MV-4-11 (cell line): Measurements from ENCODE around the gene KIF26A.
"Not testable (repeated sequence)": the region's sequence is repeated elsewhere in the genome, so short reads cannot be mapped to it uniquely, and the experiment has no call there.

ENCODE experiments used
- DNase-seq: peaks from one replicate; lab custom pipeline; 2025; lab: John Stamatoyannopoulos, UW

The KIF26A gene

GRCh38 chr14:104192146-104192882, 53.9 kb downstream of the KIF26A start:
- no peak for DNase-seq

- DNase-seq: no peak
These were observed 54.5 kb downstream of the KIF26A start for GRCh38 chr14:104192883-104193245.

DNA sequence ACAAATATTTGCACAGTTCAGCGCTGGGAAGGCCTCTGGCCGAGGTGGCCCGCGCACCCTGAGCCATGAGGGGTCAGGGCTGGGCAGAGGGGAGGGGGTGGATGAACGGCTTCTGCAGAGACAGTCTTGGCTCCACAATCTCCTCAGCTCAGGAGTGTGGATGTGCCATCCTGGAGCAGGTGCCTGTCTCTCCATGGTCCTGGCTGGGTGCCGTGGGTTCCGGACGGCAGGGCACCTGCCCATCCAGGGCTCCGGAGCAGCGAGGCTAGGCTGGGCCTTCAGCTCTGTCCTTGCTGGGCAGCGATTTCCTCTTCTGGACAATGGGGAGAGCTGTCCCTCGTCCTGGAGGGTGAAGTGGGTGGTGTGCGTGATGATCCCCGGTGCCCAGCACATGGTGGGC, 55.6 kb downstream of the KIF26A start:
- no peak for DNase-seq

DNA sequence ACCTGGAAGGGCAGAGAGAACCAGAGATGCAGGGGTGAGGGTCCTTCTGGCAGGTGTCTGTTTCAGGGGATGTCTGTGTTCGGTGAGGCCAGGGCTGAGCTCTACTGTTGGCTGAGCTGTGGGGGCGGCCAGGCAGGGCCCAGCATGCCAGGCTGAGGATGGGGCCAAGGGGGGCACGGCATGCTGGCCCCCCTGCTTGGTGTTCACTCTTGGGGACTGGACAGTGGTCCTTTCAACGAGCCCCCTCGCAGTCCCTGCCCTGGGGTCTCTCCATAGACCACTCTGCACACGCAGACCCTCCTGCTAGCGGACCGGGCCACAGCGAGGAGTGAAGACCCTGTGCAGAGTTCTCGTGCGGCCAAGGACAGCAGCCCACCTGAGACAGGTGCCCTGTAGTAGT, 56.3 kb downstream of the KIF26A start:
- DNase-seq: no peak

GRCh38 chr14:104195361-104195760, 57.0 kb downstream of the KIF26A start:
- no peak for DNase-seq

GRCh38 chr14:104195878-104196277, 57.5 kb downstream of the KIF26A start:
- no peak for DNase-seq

DNA sequence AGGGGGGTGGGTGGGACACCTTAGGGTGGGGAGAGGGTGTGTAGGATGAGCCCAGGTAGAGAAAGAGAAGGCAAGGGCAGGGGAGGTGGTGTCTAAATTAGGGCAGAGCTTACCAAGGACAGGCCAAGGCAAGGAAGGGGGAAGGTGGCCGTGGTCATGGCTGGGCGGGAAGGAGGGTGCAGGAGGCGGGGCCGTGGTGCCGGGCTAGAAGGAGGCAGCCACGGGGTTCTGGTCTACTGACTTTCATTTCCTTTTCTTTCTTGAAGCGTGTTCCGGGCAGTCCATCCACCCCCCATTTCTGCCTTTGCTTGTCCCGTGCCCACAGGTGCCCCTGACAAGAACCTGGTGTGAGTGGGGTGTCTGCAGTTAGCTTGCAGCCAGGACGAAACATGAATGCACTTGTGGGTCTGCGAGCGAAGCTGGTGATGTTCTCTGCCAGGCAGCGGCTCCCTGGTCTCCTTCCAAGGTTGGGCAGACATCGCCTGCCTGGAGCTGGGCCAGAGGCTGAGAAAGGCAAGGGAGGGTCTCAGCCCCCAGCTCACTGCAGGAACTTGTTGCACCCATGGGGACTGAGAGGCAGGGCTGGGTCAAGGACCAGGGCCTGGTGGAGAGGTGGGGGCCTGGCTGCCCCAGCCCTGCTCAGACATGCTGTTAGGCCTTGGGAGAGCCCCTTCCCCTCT, 58.2 kb downstream of the KIF26A start:
- DNase-seq: peak; percentile 67

DNA sequence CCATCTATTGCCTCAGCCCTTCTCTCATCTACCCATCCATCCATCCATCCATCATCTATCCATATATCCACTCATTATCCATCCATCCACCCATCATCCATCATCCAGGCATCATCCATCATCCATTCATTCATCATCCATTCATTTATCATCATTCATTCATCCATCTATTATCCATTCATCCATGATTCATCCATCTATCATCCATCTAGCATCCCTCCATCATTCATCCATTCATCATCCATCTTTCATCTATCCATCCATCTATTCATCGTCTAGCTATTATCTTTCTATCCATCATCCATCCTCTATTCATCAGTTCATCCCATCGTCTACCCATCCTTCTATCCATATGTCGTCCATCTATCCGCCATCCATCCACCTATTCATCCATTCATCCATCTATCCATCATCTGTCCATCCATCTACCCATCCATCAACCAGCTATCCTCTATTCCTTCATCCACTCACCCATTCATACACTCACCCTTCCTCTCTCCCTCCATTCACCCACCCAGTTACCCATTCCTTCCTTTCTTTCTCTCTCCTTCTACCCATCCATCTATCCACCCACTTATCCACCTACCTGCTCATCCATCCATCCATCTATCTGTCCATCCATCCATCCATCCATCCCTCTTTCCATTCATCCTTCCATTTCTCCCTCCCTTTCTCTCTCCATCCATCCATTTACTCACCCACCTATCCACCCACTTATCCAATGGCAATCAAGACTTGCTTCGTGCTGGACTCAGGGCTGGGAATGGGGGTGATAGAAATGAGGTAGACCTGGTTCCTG, 59.3 kb downstream of the KIF26A start:
- DNase-seq: no peak

DNA sequence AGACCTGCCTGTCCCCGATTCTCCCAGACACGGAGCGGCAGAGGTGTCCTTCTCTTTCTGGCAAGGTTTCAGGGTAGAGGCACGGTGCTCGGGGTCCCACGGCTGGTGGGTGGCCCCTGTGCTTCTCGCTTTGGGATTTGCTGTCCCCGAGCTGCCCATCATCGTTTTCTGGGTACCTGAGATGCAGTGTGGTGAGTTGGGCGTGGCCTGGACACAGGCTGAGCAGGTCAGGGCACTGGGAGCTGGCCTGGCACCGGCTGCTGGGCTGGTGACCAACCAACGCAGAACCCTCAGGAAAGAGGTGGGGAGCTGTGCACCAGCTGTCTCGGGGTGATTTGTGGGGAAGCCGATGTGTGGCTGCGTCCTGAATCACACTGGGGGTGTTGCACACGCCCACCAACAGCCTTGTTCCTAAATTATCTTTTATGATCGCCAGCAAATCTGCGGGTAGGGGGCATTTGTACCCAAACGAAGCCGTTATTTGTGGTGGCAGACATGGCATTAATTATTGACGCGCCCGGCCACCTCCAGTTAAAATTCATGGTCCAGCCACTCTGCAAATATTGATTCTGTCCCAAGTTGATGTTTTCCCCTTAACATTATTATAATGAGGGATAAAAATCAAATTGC, 61.0 kb downstream of the KIF26A start:
- DNase-seq: no peak

DNA sequence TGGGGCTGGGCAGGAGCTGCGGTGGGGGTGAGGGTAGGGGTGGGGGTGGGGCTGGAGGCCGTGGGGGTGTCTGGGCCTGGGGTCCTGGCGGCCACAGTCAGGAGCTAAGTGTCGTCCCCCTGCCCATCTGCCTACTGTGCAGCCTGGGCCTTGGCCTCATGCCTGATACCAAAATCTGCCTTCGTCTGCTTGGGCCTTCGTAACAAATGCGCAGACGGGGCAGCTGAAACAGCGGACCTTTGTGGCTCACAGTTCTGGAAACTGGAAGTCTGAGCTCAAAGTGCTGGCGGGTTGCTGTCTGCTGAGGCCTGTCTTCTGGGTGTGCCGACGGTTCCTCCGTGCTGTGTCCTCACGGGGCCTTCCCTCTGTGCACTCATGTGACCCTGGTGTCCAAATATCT, 61.7 kb downstream of the KIF26A start:
- no peak for DNase-seq

- no peak for DNase-seq
These were observed 62.2 kb downstream of the KIF26A start for GRCh38 chr14:104200591-104200990.

DNA sequence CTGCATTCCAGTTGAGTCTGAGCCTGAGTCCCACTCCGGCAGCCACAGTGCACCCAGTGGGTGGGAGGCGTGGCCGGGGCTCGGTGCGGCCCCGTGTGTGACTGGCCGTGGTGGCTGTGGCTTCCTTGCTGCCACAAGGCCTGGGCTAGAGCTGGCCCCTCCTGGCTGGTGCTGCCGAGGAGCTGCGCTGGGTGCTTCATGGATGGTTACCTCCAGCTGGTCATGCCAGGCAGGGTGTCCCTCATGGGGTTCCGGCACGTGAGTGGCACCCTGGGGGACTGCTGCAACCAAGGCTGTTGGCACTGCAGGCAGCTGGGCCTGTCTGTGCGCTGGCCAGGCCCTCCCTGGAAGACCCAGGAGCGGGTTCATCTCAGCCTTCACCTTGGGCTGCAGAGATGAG, 62.7 kb downstream of the KIF26A start:
- DNase-seq: no peak

- no peak for DNase-seq
These were observed 63.1 kb downstream of the KIF26A start for GRCh38 chr14:104201496-104201895.

GRCh38 chr14:104202259-104203070, 64.1 kb downstream of the KIF26A start:
- no peak for DNase-seq

- DNase-seq: no peak
These were observed 64.7 kb downstream of the KIF26A start for GRCh38 chr14:104203071-104203425.

- no peak for DNase-seq
These were observed 66.3 kb downstream of the KIF26A start for GRCh38 chr14:104204660-104205149.

DNA sequence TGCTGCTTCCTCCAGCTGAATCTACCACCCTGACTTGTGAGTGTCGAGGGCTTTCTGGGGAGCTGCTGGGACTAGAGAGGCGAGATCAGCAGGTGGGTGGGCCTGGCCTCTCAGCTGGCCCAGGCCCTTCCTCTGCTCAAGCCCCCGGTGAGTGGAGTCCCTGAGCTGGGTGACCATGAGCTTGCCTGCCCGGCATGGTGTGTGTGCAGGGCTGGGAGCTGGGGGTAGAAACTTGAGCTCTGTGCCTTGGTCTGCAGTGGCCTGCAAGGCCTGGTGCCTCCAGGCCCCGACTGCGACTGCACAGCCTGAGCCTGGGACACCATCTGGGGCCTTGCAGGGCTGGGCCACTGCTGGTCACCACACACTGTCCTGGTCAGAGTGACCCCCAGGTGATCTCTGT, 67.4 kb downstream of the KIF26A start:
- DNase-seq: no peak

DNA sequence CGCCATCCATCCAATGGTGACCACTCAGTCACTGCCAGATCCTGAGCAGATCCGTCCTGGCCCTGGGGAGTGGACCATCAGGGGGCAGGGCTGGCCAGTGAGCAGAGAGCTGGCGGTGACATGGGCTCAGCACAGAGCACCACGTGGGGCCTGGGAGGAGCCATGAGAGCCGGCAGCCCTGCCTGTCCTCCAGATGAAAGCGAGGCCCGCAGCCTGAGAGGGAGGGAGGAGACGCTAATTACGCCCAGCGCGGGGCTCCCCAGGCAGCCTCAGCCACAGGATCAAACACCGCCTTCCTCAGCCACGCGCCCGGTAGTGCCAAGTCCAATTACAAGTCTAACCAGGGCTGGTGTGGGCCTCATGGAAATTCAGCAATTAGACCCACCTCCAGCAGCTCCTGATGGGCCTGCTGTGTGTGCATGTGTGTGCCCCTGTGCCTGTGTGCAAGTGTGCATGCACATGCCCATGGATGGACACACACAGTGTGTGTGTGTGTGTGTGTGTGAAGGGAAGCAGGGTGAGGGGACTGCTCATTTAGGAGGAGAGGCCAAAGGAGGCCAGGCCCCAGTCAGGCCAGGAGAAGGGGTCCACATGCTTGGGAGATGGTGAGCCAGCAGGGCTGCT, 68.0 kb downstream of the KIF26A start:
- no peak for DNase-seq

- DNase-seq: no peak
These were observed 69.0 kb downstream of the KIF26A start for GRCh38 chr14:104207142-104208014.

GRCh38 chr14:104208015-104208295, 69.6 kb downstream of the KIF26A start:
- not testable (repeated sequence) for DNase-seq
